ENCODE data around the gene DONSON. TPM values are rescaled to one million over a fixed set of nuclear protein-coding genes. Genes with fewer than 3 reads are reported as not detected.

DONSON gene
- total and polyA plus RNA-seq, 2 of the 13 experiments (the other 11 are each of a cell fraction or from before 2014, with no cell fraction given), result 35.4 to 63.6 TPM

- TF ChIP-seq, protein P1, sequence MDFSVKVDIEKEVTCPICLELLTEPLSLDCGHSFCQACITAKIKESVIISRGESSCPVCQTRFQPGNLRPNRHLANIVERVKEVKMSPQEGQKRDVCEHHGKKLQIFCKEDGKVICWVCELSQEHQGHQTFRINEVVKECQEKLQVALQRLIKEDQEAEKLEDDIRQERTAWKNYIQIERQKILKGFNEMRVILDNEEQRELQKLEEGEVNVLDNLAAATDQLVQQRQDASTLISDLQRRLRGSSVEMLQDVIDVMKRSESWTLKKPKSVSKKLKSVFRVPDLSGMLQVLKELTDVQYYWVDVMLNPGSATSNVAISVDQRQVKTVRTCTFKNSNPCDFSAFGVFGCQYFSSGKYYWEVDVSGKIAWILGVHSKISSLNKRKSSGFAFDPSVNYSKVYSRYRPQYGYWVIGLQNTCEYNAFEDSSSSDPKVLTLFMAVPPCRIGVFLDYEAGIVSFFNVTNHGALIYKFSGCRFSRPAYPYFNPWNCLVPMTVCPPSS (IDR thresholded peaks at IDR 0.05), result no peak
- TF ChIP-seq IRF2 (CRISPR knock-in tag; IDR thresholded peaks at IDR 0.05) (peak; percentile 81), SMC3 (IDR thresholded peaks at IDR 0.05; ENCODE audit: low read length) (no peak), TFE3 (CRISPR knock-in tag; IDR thresholded peaks at IDR 0.05) (no peak), HHEX (CRISPR knock-in tag; IDR thresholded peaks at IDR 0.05) (no peak), SUZ12 (IDR thresholded peaks at IDR 0.05; ENCODE audit: low read depth, low read length) (no peak), ZNF441 (CRISPR knock-in tag; IDR thresholded peaks at IDR 0.05; ENCODE audit: borderline replicate concordance) (peak; percentile 60; the same call in 1 of the 2 replicates), ZBTB3 (CRISPR knock-in tag; IDR thresholded peaks at IDR 0.05; ENCODE audit: borderline replicate concordance, low read depth) (no peak), POGK (CRISPR knock-in tag; conservative IDR thresholded peaks at IDR 0.05) (peak; percentile 84), ZFP36 (IDR thresholded peaks at IDR 0.05; ENCODE audit: borderline replicate concordance, low read depth, low read length, partially characterized antibody) (no peak), CCDC6 (CRISPR knock-in tag; IDR thresholded peaks at IDR 0.05) (no peak), ZNF256 (CRISPR knock-in tag; conservative IDR thresholded peaks at IDR 0.05) (0 out of 2 replicates have a peak, but pooled peaks have one; percentile 21), ZNF720 (CRISPR knock-in tag; IDR thresholded peaks at IDR 0.05) (no peak), ZNF460 (CRISPR knock-in tag; IDR thresholded peaks at IDR 0.05; ENCODE audit: borderline replicate concordance) (no peak), SRF (IDR thresholded peaks at IDR 0.05; ENCODE audit: low read depth, low read length) (no peak), MXD1 (CRISPR knock-in tag; IDR thresholded peaks at IDR 0.05) (no peak)
- TF ChIP-seq, protein P2, sequence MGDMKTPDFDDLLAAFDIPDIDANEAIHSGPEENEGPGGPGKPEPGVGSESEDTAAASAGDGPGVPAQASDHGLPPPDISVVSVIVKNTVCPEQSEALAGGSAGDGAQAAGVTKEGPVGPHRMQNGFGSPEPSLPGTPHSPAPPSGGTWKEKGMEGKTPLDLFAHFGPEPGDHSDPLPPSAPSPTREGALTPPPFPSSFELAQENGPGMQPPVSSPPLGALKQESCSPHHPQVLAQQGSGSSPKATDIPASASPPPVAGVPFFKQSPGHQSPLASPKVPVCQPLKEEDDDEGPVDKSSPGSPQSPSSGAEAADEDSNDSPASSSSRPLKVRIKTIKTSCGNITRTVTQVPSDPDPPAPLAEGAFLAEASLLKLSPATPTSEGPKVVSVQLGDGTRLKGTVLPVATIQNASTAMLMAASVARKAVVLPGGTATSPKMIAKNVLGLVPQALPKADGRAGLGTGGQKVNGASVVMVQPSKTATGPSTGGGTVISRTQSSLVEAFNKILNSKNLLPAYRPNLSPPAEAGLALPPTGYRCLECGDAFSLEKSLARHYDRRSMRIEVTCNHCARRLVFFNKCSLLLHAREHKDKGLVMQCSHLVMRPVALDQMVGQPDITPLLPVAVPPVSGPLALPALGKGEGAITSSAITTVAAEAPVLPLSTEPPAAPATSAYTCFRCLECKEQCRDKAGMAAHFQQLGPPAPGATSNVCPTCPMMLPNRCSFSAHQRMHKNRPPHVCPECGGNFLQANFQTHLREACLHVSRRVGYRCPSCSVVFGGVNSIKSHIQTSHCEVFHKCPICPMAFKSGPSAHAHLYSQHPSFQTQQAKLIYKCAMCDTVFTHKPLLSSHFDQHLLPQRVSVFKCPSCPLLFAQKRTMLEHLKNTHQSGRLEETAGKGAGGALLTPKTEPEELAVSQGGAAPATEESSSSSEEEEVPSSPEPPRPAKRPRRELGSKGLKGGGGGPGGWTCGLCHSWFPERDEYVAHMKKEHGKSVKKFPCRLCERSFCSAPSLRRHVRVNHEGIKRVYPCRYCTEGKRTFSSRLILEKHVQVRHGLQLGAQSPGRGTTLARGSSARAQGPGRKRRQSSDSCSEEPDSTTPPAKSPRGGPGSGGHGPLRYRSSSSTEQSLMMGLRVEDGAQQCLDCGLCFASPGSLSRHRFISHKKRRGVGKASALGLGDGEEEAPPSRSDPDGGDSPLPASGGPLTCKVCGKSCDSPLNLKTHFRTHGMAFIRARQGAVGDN (CRISPR knock-in tag; IDR thresholded peaks at IDR 0.05), result peak; percentile 97
- TF ChIP-seq, protein P3, sequence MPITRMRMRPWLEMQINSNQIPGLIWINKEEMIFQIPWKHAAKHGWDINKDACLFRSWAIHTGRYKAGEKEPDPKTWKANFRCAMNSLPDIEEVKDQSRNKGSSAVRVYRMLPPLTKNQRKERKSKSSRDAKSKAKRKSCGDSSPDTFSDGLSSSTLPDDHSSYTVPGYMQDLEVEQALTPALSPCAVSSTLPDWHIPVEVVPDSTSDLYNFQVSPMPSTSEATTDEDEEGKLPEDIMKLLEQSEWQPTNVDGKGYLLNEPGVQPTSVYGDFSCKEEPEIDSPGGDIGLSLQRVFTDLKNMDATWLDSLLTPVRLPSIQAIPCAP (CRISPR knock-in tag; IDR thresholded peaks at IDR 0.05; ENCODE audit: low read depth), result 0 out of 2 replicates have a peak, but pooled peaks have one; percentile 56
Observed at GRCh38 chr21:33588485-33589335, at the start of gene DONSON (continued).
